Measurements from ENCODE around the gene GSDMA.
A peak's percentile ranks its signal among the peaks of the same experiment; 100 is the strongest.

GSDMA gene

DNA sequence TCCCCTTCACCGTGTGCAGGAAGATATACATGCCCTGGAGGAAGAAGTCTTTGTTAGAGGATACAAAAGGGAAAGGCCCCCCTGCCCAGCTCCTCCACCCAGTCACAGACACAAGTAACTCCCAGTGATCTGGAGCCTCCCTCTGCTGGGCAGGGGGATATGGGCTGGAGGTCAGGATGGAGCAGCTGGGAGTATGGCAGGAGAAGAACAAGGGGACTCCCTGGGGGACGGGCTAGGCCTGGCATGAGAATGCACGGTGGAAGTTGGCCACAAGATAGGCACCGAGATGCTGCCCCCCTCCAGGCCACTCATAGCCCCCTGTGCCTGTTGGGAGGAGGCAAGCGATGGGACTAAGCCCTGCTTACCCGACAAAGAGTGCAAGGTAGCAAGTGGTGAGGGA is 39.6 kb upstream of the GSDMA start:
- Histone ChIP-seq H3K23ac (ENCODE audit: low read length) (no peak overlapping the region), H3K36me3 (ENCODE audit: control insufficient read depth in 1 of 2, insufficient read depth in 2 of 2, low read length in 2 of 2) (peaks cover 39 to 42% of the 10 kb centered on the region in 2 experiments), H3K79me2 (ENCODE audit: control insufficient read depth, insufficient read depth, low read length, poor library complexity) (peaks cover 7% of the 10 kb centered on the region), H2BK12ac (ENCODE audit: low read length) (no peak overlapping the region), H3K9me3 (ENCODE audit: insufficient read depth, low read depth, low read length) (peaks cover 2% of the 10 kb centered on the region), H3K4me1 (ENCODE audit: control insufficient read depth in 1 of 2, insufficient read depth in 2 of 2, low read length in 2 of 2) (peaks cover 25% of the 10 kb centered on the region in 2 experiments), H3K27me3 (ENCODE audit: insufficient read depth, low read length) (no peaks in the 10 kb centered on the region), H3K9ac (ENCODE audit: low read length) (no peak overlapping the region), H2BK120ac (ENCODE audit: insufficient read depth, low read length, poor library complexity) (no peak overlapping the region), H2AFZ (ENCODE audit: insufficient read depth, low read length, poor library complexity) (no peak overlapping the region), H2AK5ac (ENCODE audit: low read length) (no peak overlapping the region), H2BK5ac (ENCODE audit: low read depth, low read length, poor library complexity) (no peak overlapping the region), H4K91ac (ENCODE audit: low read depth, low read length) (no peak overlapping the region), H3K27ac (ENCODE audit: low read depth, low read length) (no peak overlapping the region), H4K8ac (ENCODE audit: low read depth, low read length) (no peak overlapping the region), H3K4me3 (ENCODE audit: low read depth, low read length) (no peak overlapping the region), H3K14ac (ENCODE audit: low read length) (no peak overlapping the region), H4K12ac (ENCODE audit: low read depth, low read length) (no peak overlapping the region), H3K4me2 (ENCODE audit: low read length) (no peak overlapping the region), H3K4ac (ENCODE audit: low read depth, low read length) (no peak overlapping the region), H3K79me1 (ENCODE audit: low read length) (peaks cover 8% of the 10 kb centered on the region), H3K18ac (ENCODE audit: low read length) (no peak overlapping the region)
- no CpG with 5 or more reads among the region's 6 CpGs for WGBS (ENCODE audit: extremely low coverage, insufficient coverage, insufficient read length)
- DNase-seq, result no peak

DNA sequence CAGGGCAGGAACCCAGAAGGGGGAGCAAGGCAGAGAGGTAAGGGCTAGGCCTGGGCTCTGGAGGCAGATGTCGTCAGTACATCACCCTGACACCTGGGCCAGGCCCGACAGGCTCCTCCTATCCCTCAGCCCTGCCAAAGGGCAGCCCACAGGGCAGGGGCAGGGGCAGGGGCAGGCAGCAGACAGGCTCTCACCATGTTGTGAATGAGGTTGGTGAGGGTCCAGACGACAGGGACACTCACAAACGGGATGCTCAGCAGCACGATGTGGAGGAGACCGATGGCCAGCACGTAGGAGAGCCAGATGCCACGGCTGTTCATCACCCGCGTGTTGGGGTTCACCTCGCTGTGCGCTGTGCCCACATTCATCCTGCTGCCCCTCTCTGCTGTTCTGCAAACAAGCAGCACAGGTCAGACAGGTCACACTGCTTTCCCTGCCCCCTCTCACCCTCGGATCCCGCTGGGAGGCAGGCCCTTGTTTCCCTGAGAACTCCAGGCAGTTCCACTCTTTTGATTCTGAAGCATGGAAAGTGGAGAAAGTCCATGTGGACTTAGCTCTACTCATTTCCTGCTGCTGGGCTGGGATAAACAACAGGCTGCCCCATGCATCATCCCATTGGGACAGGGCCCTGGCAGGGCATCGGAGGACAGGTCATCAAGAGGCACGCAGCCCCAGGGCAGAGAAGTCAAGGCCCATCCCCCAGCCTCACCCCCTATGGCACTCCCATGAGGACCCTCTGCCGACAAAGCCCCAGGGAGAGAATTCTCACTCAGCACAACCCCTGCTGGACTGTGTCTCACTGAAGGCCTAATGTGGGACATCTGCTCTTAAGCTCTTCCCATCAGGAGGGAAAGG is 38.7 kb upstream of the GSDMA start:
- H3K79me2 ChIP-seq (ENCODE audit: control insufficient read depth, insufficient read depth, low read length, poor library complexity), result peaks cover 7% of the 10 kb centered on the region
- H3K18ac ChIP-seq (ENCODE audit: low read length), result peak overlapping the region; percentile 20
- no peak overlapping the region for H3K27ac ChIP-seq (ENCODE audit: low read depth, low read length)
- no peak overlapping the region for H3K14ac ChIP-seq (ENCODE audit: low read length)
- peaks cover 8% of the 10 kb centered on the region for H3K79me1 ChIP-seq (ENCODE audit: low read length)
- H3K4me3 ChIP-seq (ENCODE audit: low read depth, low read length), result no peak overlapping the region
- H3K4ac ChIP-seq (ENCODE audit: low read depth, low read length), result no peak overlapping the region
- peaks cover 25 to 26% of the 10 kb centered on the region in 2 experiments for H3K4me1 ChIP-seq (ENCODE audit: control insufficient read depth in 1 of 2, insufficient read depth in 2 of 2, low read length in 2 of 2)
- no CpG with 5 or more reads among the region's 17 CpGs for WGBS (ENCODE audit: extremely low coverage, insufficient coverage, insufficient read length)
- peaks cover 37 to 38% of the 10 kb centered on the region in 2 experiments for H3K36me3 ChIP-seq (ENCODE audit: control insufficient read depth in 1 of 2, insufficient read depth in 2 of 2, low read length in 2 of 2)
- no peaks in the 10 kb centered on the region for H3K27me3 ChIP-seq (ENCODE audit: insufficient read depth, low read length)
- no peak overlapping the region for H3K23ac ChIP-seq (ENCODE audit: low read length)
- no peak overlapping the region for H3K9ac ChIP-seq (ENCODE audit: low read length)
- peaks cover 2% of the 10 kb centered on the region for H3K9me3 ChIP-seq (ENCODE audit: insufficient read depth, low read depth, low read length)
- no peak overlapping the region for H2AFZ ChIP-seq (ENCODE audit: insufficient read depth, low read length, poor library complexity)
- no peak for DNase-seq
- H4K91ac ChIP-seq (ENCODE audit: low read depth, low read length), result no peak overlapping the region
- H2BK12ac ChIP-seq (ENCODE audit: low read length), result no peak overlapping the region
- no peak overlapping the region for H2AK5ac ChIP-seq (ENCODE audit: low read length)
- no peak overlapping the region for H4K8ac ChIP-seq (ENCODE audit: low read depth, low read length)
- H2BK120ac ChIP-seq (ENCODE audit: insufficient read depth, low read length, poor library complexity), result no peak overlapping the region
- no peak overlapping the region for H2BK5ac ChIP-seq (ENCODE audit: low read depth, low read length, poor library complexity)
- no peak overlapping the region for H4K12ac ChIP-seq (ENCODE audit: low read depth, low read length)
- H3K4me2 ChIP-seq (ENCODE audit: low read length), result no peak overlapping the region

DNA sequence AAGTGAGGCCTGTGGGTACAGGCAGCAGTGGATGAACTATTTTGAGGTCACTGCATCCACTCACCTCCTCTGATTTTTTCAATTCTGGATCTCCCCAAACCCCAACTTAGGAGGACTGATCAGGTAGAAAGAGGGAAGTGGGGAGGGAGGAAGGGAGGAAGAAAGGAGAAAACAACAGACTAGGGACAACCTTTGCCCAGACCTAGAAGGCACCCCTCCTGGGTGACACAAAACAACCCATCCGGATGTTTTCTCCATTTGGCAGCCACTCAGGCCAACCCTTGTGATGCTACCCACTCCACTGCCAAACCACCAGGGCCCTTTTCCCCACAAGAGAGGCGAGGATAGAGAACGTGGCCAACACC is 38.1 kb upstream of the GSDMA start:
- H4K12ac ChIP-seq (ENCODE audit: low read depth, low read length), result no peak overlapping the region
- H3K4ac ChIP-seq (ENCODE audit: low read depth, low read length), result no peak overlapping the region
- peaks cover 25 to 26% of the 10 kb centered on the region in 2 experiments for H3K4me1 ChIP-seq (ENCODE audit: control insufficient read depth in 1 of 2, insufficient read depth in 2 of 2, low read length in 2 of 2)
- no peaks in the 10 kb centered on the region for H3K27me3 ChIP-seq (ENCODE audit: insufficient read depth, low read length)
- H4K8ac ChIP-seq (ENCODE audit: low read depth, low read length), result no peak overlapping the region
- H3K27ac ChIP-seq (ENCODE audit: low read depth, low read length), result no peak overlapping the region
- H2BK5ac ChIP-seq (ENCODE audit: low read depth, low read length, poor library complexity), result no peak overlapping the region
- H3K36me3 ChIP-seq (ENCODE audit: control insufficient read depth in 1 of 2, insufficient read depth in 2 of 2, low read length in 2 of 2), result peaks cover 33 to 34% of the 10 kb centered on the region in 2 experiments
- peaks cover 8% of the 10 kb centered on the region for H3K79me1 ChIP-seq (ENCODE audit: low read length)
- H3K14ac ChIP-seq (ENCODE audit: low read length), result no peak overlapping the region
- no peak overlapping the region for H4K91ac ChIP-seq (ENCODE audit: low read depth, low read length)
- DNase-seq, result no peak
- H3K9ac ChIP-seq (ENCODE audit: low read length), result no peak overlapping the region
- no peak overlapping the region for H2BK12ac ChIP-seq (ENCODE audit: low read length)
- WGBS (ENCODE audit: extremely low coverage, insufficient coverage, insufficient read length), result no CpG with 5 or more reads among the region's 3 CpGs
- no peak overlapping the region for H2AK5ac ChIP-seq (ENCODE audit: low read length)
- H3K18ac ChIP-seq (ENCODE audit: low read length), result peak overlapping the region; percentile 59
- H2AFZ ChIP-seq (ENCODE audit: insufficient read depth, low read length, poor library complexity), result no peak overlapping the region
- H3K79me2 ChIP-seq (ENCODE audit: control insufficient read depth, insufficient read depth, low read length, poor library complexity), result peaks cover 7% of the 10 kb centered on the region
- H3K23ac ChIP-seq (ENCODE audit: low read length), result peak overlapping the region; percentile 55
- peaks cover 2% of the 10 kb centered on the region for H3K9me3 ChIP-seq (ENCODE audit: insufficient read depth, low read depth, low read length)
- H3K4me3 ChIP-seq (ENCODE audit: low read depth, low read length), result peak overlapping the region; percentile 12
- H2BK120ac ChIP-seq (ENCODE audit: insufficient read depth, low read length, poor library complexity), result no peak overlapping the region
- H3K4me2 ChIP-seq (ENCODE audit: low read length), result no peak overlapping the region

DNA sequence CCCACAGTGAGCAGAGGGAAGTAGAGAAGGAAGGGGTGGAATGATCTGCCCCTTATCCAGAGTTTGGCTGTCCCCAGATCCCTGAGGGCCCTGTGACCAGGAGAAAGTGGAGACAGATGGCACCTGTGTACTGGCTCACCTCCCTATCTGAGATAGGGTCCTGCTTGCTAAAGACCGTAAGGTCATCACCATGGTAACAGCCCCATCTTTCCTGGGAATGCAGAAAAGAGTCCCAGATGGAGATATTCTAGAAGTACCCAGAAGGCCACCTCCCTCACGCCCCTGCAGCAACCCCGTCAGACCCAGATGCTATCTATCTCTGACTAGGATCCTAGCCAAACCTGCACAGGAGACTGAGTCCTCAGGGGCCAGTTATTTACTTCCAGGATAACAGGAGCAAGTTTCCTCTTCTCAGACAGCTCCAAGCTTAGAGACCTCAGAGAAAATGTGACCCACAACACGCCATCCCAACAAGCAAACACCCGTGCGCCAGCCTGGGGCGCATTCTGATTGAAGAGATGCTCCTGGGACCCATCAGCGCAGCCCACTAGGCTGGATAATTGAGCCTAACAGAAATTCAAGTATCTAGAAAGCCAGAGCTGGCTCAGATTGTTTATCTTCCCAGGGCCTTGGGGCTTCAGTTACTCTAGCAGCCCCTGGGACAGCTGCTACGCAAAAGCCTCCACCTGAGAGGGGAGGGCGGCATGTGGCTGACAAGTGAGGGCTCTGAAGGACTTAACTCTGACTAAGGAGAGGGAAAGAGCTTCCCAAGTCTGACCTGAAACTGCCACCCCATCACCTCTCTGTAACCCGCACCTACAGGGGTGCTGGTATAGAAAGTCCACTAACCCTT is 37.3 kb upstream of the GSDMA start:
- WGBS (ENCODE audit: extremely low coverage, insufficient coverage, insufficient read length), result no CpG with 5 or more reads among the region's 11 CpGs
- no peak overlapping the region for H4K91ac ChIP-seq (ENCODE audit: low read depth, low read length)

More for the DNA sequence above, 37.3 kb upstream of the GSDMA start:
- no peak overlapping the region for H2BK120ac ChIP-seq (ENCODE audit: insufficient read depth, low read length, poor library complexity)
- no peak overlapping the region for H2AFZ ChIP-seq (ENCODE audit: insufficient read depth, low read length, poor library complexity)
- DNase-seq, result no peak
- H3K18ac ChIP-seq (ENCODE audit: low read length), result no peak overlapping the region
- H4K8ac ChIP-seq (ENCODE audit: low read depth, low read length), result no peak overlapping the region
- peaks cover 7% of the 10 kb centered on the region for H3K79me2 ChIP-seq (ENCODE audit: control insufficient read depth, insufficient read depth, low read length, poor library complexity)
- peaks cover 29 to 30% of the 10 kb centered on the region in 2 experiments for H3K36me3 ChIP-seq (ENCODE audit: control insufficient read depth in 1 of 2, insufficient read depth in 2 of 2, low read length in 2 of 2)
- no peak overlapping the region for H3K9ac ChIP-seq (ENCODE audit: low read length)
- no peak overlapping the region for H4K12ac ChIP-seq (ENCODE audit: low read depth, low read length)
- H3K4ac ChIP-seq (ENCODE audit: low read depth, low read length), result peak overlapping the region; percentile 12
- H3K27ac ChIP-seq (ENCODE audit: low read depth, low read length), result no peak overlapping the region
- peaks cover 25 to 26% of the 10 kb centered on the region in 2 experiments for H3K4me1 ChIP-seq (ENCODE audit: control insufficient read depth in 1 of 2, insufficient read depth in 2 of 2, low read length in 2 of 2)
- no peak overlapping the region for H3K4me3 ChIP-seq (ENCODE audit: low read depth, low read length)
- H2BK12ac ChIP-seq (ENCODE audit: low read length), result no peak overlapping the region
- no peak overlapping the region for H3K23ac ChIP-seq (ENCODE audit: low read length)
- peaks cover 2% of the 10 kb centered on the region for H3K9me3 ChIP-seq (ENCODE audit: insufficient read depth, low read depth, low read length)
- H2AK5ac ChIP-seq (ENCODE audit: low read length), result no peak overlapping the region
- H2BK5ac ChIP-seq (ENCODE audit: low read depth, low read length, poor library complexity), result no peak overlapping the region
- no peak overlapping the region for H3K14ac ChIP-seq (ENCODE audit: low read length)
- no peak overlapping the region for H3K4me2 ChIP-seq (ENCODE audit: low read length)
- peaks cover 8% of the 10 kb centered on the region for H3K79me1 ChIP-seq (ENCODE audit: low read length)
- no peaks in the 10 kb centered on the region for H3K27me3 ChIP-seq (ENCODE audit: insufficient read depth, low read length)

Data from trophoblast cell (in vitro differentiated cells and primary cell).